ENCODE data around the gene CUL7.

Gene CUL7

GRCh38 chr6:43034190-43034525 is 19.5 kb downstream of the CUL7 start:
- ChIA-PET POLR2A (interaction anchor here (1.6 kb wide), 1 partner anchor 20 kb away, joined by 10 read pairs; the partner anchor contains the start of gene KLHDC3), CTCF (interaction anchor here (1.0 to 1.4 kb wide), 4 partner anchors 11 to 139 kb away, joined by 3 to 4 read pairs (median 3); partner anchors contain the start of genes KLC4 and MRPL2)
- DNase-seq (ENCODE audit: extremely low spot score) = no peak
- TF ChIP-seq CTCF (IDR thresholded peaks at IDR 0.05; ENCODE audit: control extremely low read depth, extremely low read depth, low read depth, missing control alignments) = no peak

GRCh38 chr6:43033496-43034189 is 20.0 kb downstream of the CUL7 start:
- no peak for TF ChIP-seq CTCF (IDR thresholded peaks at IDR 0.05; ENCODE audit: control extremely low read depth, extremely low read depth, low read depth, missing control alignments)
- POLR2A ChIA-PET = interaction anchor here (1.6 kb wide), 1 partner anchor 19 kb away, joined by 10 read pairs; the partner anchor contains the start of gene KLHDC3
- CTCF ChIA-PET = interaction anchor here (1.0 to 1.4 kb wide), 3 partner anchors 26 to 138 kb away, joined by 3 read pairs; partner anchors contain the start of genes KLC4 and MRPL2
- no peak for DNase-seq (ENCODE audit: extremely low spot score)

GRCh38 chr6:43032326-43032725 is 21.3 kb downstream of the CUL7 start:
- TF ChIP-seq CTCF (IDR thresholded peaks at IDR 0.05; ENCODE audit: control extremely low read depth, extremely low read depth, low read depth, missing control alignments) = no peak
- POLR2A ChIA-PET = no interaction called here
- no peak for DNase-seq (ENCODE audit: extremely low spot score)
- CTCF ChIA-PET = no interaction called here

- no peak for DNase-seq (ENCODE audit: extremely low spot score)
- ChIA-PET CTCF (interaction anchor here (1.0 kb wide), 1 partner anchor 11 kb away, joined by 3 read pairs; no protein-coding TSS in a partner anchor), POLR2A (no interaction called here)
- TF ChIP-seq CTCF (IDR thresholded peaks at IDR 0.05; ENCODE audit: control extremely low read depth, extremely low read depth, low read depth, missing control alignments) = no peak
Observed at GRCh38 chr6:43029120-43029519, 24.5 kb downstream of the CUL7 start.

DNA sequence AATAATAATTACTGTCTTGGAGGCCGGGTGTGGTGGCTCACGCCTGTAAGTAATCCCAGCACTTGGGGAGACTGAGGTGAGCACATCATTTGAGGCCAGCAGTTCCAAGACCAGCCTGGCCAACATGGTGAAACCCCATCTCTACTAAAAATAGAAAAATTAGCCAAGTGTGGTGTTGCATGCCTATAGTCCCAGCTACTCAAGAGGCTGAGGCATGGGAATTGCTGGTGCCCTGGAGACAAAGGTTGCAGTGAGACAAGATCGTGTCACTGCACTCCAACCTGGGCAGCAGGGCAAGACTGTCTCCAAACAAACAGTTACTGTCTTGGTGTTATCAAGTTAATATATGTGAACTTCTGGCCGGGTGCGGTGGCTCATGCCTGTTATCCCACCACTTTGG is 27.3 kb downstream of the CUL7 start:
- no peak for TF ChIP-seq CTCF (IDR thresholded peaks at IDR 0.05; ENCODE audit: control extremely low read depth, extremely low read depth, low read depth, missing control alignments)
- ChIA-PET CTCF (interaction anchor here (1.2 kb wide), 1 partner anchor 14 kb away, joined by 3 read pairs; no protein-coding TSS in a partner anchor), POLR2A (no interaction called here)
- no peak for DNase-seq (ENCODE audit: extremely low spot score)

DNA sequence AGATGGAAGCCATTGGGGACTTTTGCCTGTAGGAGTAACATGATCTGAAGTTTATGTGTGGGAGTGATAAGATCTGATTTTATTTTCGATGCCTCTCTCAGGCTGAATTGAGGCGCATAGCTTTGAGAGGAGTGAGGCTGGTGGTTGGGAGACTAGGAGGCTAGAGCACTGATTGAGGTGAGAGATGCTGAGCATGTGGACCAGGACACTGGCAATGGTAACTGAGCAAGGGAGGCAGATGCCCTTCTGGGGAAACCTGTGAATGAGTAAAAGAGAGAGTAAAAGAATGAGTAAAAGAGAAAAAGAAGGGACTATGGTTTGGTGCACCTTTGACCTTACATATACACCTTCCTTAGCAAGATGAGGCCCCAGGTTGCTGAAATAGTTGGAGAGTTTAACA is 29.2 kb downstream of the CUL7 start:
- POLR2A ChIA-PET = interaction anchor here (0.8 kb wide), 1 partner anchor 505 kb away, joined by 3 read pairs; no protein-coding TSS in a partner anchor
- CTCF ChIA-PET = interaction anchor here (1.1 to 2.5 kb wide), 3 partner anchors 10 to 119 kb away, joined by 4 to 7 read pairs (median 5); partner anchors contain the start of genes KLHDC3 and MEA1
- DNase-seq (ENCODE audit: extremely low spot score) = no peak
- no peak for TF ChIP-seq CTCF (IDR thresholded peaks at IDR 0.05; ENCODE audit: control extremely low read depth, extremely low read depth, low read depth, missing control alignments)
